A549 (cell line): ENCODE measurements around the gene RNF144A.

Source experiments
- BCL3 ChIP-seq: fragments of >200 bp; sonication (Bioruptor Twin); formaldehyde crosslinking; IDR thresholded peaks from 3 replicates; pipeline ENCODE4 v1.6.1; 2016
- CTCF ChIP-seq: fragments of >200 bp; sonication (Bioruptor Twin); formaldehyde crosslinking; IDR thresholded peaks from 3 replicates; pipeline ENCODE4 v1.5.1; 2016
- ELK1 ChIP-seq: fragments of 150-350 bp; IDR thresholded peaks from 2 replicates; pipeline ENCODE4 v1.6.1; 2014; ENCODE audit warnings: low read depth, mild to moderate bottlenecking, low read length
- FOSL2 ChIP-seq, 2 experiments: fragments of 450-650 bp in 1 of 2; fragments of >200 bp in 1 of 2; sonication (Bioruptor Twin) in 1 of 2; formaldehyde crosslinking; IDR thresholded peaks; 2 replicates each; pipeline versions ENCODE4 v1.5.0 to v1.6.1; 2016 to 2020; ENCODE audit warnings: mild to moderate bottlenecking in 1 of 2, moderate library complexity in 1 of 2
- HMGXB4 ChIP-seq: fragments of 250-450 bp; sonication (Bioruptor Pico); IDR thresholded peaks from 2 replicates; pipeline ENCODE4 v1.5.0; 2021; ENCODE audit warnings: mild to moderate bottlenecking, moderate library complexity, borderline replicate concordance
- KDM1A ChIP-seq: fragments of 200-600 bp; sonication (generic); IDR thresholded peaks from 2 replicates; pipeline ENCODE4 v1.6.1; 2016; ENCODE audit warnings: low read depth, mild to moderate bottlenecking
- MAFK ChIP-seq: fragments of 450-650 bp; IDR thresholded peaks from 2 replicates; pipeline ENCODE4 v1.6.1; 2014; ENCODE audit not compliant: partially characterized antibody
- POLR2A ChIP-seq: IDR thresholded peaks from 2 replicates; pipeline ENCODE4 v1.6.1; 2012; ENCODE audit warnings: mild to moderate bottlenecking, low read length
- RAD21 ChIP-seq, 2 experiments: fragments of >200 bp in 1 of 2; sonication (Bioruptor Twin) in 1 of 2; formaldehyde crosslinking in 1 of 2; IDR thresholded peaks in 1 of 2; conservative IDR thresholded peaks in 1 of 2; 2 replicates in 1 of 2; 3 replicates in 1 of 2; pipeline ENCODE4 v1.6.1; 2012 to 2018; ENCODE audit warnings: inconsistent platforms in 1 of 2
- SMC3 ChIP-seq: fragments of >200 bp; sonication (Bioruptor Twin); formaldehyde crosslinking; IDR thresholded peaks from 3 replicates; pipeline ENCODE4 v1.6.1; 2018; ENCODE audit warnings: inconsistent platforms
- USF2 ChIP-seq: fragments of 450-650 bp; IDR thresholded peaks from 2 replicates; pipeline ENCODE4 v1.6.1; 2014; ENCODE audit warnings: antibody characterized with exemption
- ZFP36 ChIP-seq: fragments of 450-650 bp; IDR thresholded peaks from 2 replicates; pipeline ENCODE4 v1.6.1; 2014; ENCODE audit warnings: borderline replicate concordance; ENCODE audit not compliant: partially characterized antibody

- no peak for TF ChIP-seq CTCF
- no peak for TF ChIP-seq KDM1A
- no peak for TF ChIP-seq USF2
- no peak for TF ChIP-seq FOSL2 (IDR thresholded peaks at IDR 0.05)
- no peak for TF ChIP-seq FOSL2 (CRISPR knock-in tag; IDR thresholded peaks at IDR 0.05)
- TF ChIP-seq POLR2A = no peak
- no peak for TF ChIP-seq BCL3
- no peak for TF ChIP-seq HMGXB4 (CRISPR knock-in tag)
- no peak for TF ChIP-seq MAFK
- TF ChIP-seq SMC3 = no peak
- TF ChIP-seq ELK1 = no peak
- no peak for TF ChIP-seq ZFP36
- TF ChIP-seq RAD21 (conservative IDR thresholded peaks at IDR 0.05 in 1 of 2, IDR thresholded peaks at IDR 0.05 in 1 of 2) = no peak
Observed at GRCh38 chr2:6967301-6967700, 50.1 kb downstream of the RNF144A start.
